ELR (cell line): ENCODE data around the gene ASTN2.

ENCODE experiments used
- DNase-seq: peaks from one replicate; pipeline ENCODE4 v3.0.0-alpha.2; 2015; ENCODE audit warnings: low read depth

Gene ASTN2

GRCh38 chr9:116504081-116504480 is 910.8 kb downstream of the ASTN2 start:
- DNase-seq: no peak

GRCh38 chr9:116502746-116503145 is 912.1 kb downstream of the ASTN2 start:
- no peak for DNase-seq

GRCh38 chr9:116501871-116502270 is 913.0 kb downstream of the ASTN2 start:
- DNase-seq: peak; percentile 70

GRCh38 chr9:116499986-116500871 is 914.6 kb downstream of the ASTN2 start:
- peak; percentile 84 for DNase-seq

GRCh38 chr9:116499434-116499833 is 915.4 kb downstream of the ASTN2 start:
- no peak for DNase-seq

- peak; percentile 43 for DNase-seq
Measured at GRCh38 chr9:116497095-116497890, 917.6 kb downstream of the ASTN2 start.

GRCh38 chr9:116496167-116496566 is 918.7 kb downstream of the ASTN2 start:
- no peak for DNase-seq

- no peak for DNase-seq
Measured at GRCh38 chr9:116495725-116496124, 919.1 kb downstream of the ASTN2 start.

GRCh38 chr9:116494815-116495634 is 919.8 kb downstream of the ASTN2 start:
- DNase-seq: peak; percentile 41

GRCh38 chr9:116493183-116493860 is 921.5 kb downstream of the ASTN2 start:
- DNase-seq: peak; percentile 31

GRCh38 chr9:116491659-116492058 is 923.2 kb downstream of the ASTN2 start:
- no peak for DNase-seq

GRCh38 chr9:116491219-116491618 is 923.6 kb downstream of the ASTN2 start:
- DNase-seq: no peak

- peak; percentile 31 for DNase-seq
Measured at GRCh38 chr9:116490321-116490720, 924.5 kb downstream of the ASTN2 start.

- no peak for DNase-seq
Measured at GRCh38 chr9:116488373-116488772, 926.5 kb downstream of the ASTN2 start.

GRCh38 chr9:116484492-116485061 is 930.3 kb downstream of the ASTN2 start:
- DNase-seq: no peak

- DNase-seq: no peak
Measured at GRCh38 chr9:116483622-116484491, 931.0 kb downstream of the ASTN2 start.

- DNase-seq: no peak
Measured at GRCh38 chr9:116482740-116483139, 932.1 kb downstream of the ASTN2 start.

- no peak for DNase-seq
Measured at GRCh38 chr9:116480700-116481099, 934.2 kb downstream of the ASTN2 start.

- DNase-seq: no peak
Measured at GRCh38 chr9:116479967-116480366, 934.9 kb downstream of the ASTN2 start.

GRCh38 chr9:116479056-116479544 is 935.8 kb downstream of the ASTN2 start:
- no peak for DNase-seq
